Testis (tissue), 2 donors: ENCODE measurements around the gene CLCN4.

Source experiments
- CTCF ChIP-seq, 3 experiments: fragments of 450-650 bp in 2 of 3; fragments of 200-600 bp in 1 of 3; sonication (generic) in 1 of 3; IDR thresholded peaks; one replicate each; pipeline ENCODE4 v1.5.1; 2016 to 2019; ENCODE audit warnings: antibody characterized with exemption in 3 of 3, mild to moderate bottlenecking in 2 of 3, moderate library complexity in 1 of 3
- POLR2A ChIP-seq: fragments of 450-650 bp; IDR thresholded peaks from one replicate; pipeline ENCODE4 v1.6.1; 2017; ENCODE audit warnings: antibody characterized with exemption, mild to moderate bottlenecking, moderate library complexity

- TF ChIP-seq CTCF (IDR thresholded peaks at IDR 0.05) (no peak), POLR2A (no peak)
Measured at GRCh38 chrX:10121787-10122186, 35.0 kb upstream of the CLCN4 start.
